OCI-LY7 (cell line): ENCODE measurements around the gene OLFML3.

Source experiments
- CTCF ChIP-seq: fragments of 200-600 bp; sonication (generic); conservative IDR thresholded peaks from 2 replicates; pipeline ENCODE4 v1.5.1; 2014; ENCODE audit warnings: mild to moderate bottlenecking, antibody characterized with exemption, low read length, moderate library complexity, mixed read lengths
- EZH2phosphoT487 ChIP-seq: fragments of 200-600 bp; sonication (generic); IDR thresholded peaks from 2 replicates; pipeline ENCODE4 v1.6.1; 2018; ENCODE audit warnings: low read depth, borderline replicate concordance, mild to moderate bottlenecking, mixed run types, antibody characterized with exemption, low read length, moderate library complexity, mixed read lengths

- TF ChIP-seq CTCF (no peak), EZH2phosphoT487 (no peak)
These were observed 41.1 kb upstream of the OLFML3 start for GRCh38 chr1:113938192-113938591.
